ENCODE measurements around the gene GATA2.

The GATA2 gene

DNA sequence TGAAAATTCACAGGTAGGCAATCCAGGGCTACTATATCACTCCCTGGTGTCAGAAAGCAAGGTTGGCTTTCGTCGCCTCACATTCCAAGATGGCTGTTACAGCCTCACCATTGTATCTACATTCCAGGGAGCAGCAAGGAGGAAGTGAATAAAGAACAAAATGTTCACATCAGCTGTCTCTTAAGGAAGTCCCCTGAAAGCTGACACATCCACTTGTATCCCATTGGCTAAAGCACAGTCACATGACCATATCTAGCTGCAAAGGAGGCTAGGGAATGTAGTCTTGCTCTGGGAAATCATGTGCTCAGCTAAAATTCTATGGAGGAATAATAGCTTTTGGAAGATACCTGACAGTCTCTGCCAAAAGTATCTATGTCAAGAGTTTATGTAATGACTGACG, 12.8 kb upstream of the GATA2 start:
- H3K4me3 ChIP-seq (ENCODE audit: low read depth, low read length) = no peak overlapping the region

DNA sequence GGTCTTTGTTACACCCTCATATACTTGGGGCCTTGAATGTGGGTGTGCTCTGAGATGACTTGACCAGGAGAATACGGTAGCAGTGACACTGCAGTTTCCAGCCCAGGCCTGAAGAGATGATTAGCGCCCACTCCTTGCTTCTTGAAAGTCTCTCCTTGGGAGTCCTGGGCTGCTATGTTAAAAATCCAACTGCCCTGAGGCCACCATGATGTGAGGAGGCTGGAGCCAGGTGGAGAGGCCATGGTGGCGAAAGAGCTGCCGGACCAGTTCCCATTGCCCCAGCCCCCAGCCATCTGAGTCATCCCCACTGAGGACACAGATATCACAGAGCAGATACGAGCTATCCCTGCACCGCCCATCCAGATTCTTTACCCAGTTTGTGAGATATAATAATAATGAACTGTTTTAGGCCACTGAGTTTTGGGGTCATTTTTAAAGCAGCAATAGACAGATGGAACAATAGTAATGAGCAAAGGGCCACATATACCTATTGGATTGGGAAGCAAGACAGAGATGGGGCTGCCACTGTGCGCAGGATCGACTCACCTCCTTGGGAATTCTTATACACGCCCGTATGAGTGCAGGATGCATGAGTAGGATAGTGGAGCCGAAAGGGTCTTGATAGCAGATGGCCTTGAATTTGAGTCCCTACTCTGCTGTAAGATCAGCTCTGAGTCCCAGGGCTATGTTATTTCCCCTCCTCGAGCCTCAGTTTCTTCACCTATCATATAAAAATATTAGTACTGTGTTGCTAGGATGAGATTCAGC, 12.1 kb upstream of the GATA2 start:
- TF ChIP-seq, protein P1, sequence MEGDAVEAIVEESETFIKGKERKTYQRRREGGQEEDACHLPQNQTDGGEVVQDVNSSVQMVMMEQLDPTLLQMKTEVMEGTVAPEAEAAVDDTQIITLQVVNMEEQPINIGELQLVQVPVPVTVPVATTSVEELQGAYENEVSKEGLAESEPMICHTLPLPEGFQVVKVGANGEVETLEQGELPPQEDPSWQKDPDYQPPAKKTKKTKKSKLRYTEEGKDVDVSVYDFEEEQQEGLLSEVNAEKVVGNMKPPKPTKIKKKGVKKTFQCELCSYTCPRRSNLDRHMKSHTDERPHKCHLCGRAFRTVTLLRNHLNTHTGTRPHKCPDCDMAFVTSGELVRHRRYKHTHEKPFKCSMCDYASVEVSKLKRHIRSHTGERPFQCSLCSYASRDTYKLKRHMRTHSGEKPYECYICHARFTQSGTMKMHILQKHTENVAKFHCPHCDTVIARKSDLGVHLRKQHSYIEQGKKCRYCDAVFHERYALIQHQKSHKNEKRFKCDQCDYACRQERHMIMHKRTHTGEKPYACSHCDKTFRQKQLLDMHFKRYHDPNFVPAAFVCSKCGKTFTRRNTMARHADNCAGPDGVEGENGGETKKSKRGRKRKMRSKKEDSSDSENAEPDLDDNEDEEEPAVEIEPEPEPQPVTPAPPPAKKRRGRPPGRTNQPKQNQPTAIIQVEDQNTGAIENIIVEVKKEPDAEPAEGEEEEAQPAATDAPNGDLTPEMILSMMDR (IDR thresholded peaks at IDR 0.05; ENCODE audit: low read depth, low read length) = no peak
- no peak overlapping the region for H3K4me3 ChIP-seq (ENCODE audit: low read depth, low read length)

More for the DNA sequence above, 12.8 kb upstream of the GATA2 start:
- TF ChIP-seq, protein P1 (IDR thresholded peaks at IDR 0.05; ENCODE audit: low read depth, low read length) = no peak

DNA sequence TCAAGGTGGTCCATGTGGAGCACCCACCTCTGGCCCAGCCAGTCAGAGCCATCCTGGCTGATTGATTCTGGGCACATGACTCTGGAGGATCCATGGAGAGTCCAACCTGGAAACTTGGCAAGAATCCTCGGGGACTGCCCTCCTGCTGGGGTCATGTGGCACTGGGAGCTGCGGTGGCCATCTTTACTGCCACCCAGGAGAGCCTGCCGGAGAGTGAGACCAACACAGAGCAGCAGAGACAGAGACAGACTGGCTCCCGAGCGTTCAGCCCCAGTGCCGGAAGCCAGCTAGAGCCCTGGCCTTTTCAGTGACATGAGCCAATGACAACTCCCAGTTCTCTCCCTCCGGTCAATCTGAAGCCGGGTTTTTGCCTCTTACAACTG, 11.5 kb upstream of the GATA2 start:
- H3K4me3 ChIP-seq (ENCODE audit: low read depth, low read length) = no peak overlapping the region
- TF ChIP-seq, protein P1 (IDR thresholded peaks at IDR 0.05; ENCODE audit: low read depth, low read length) = no peak

DNA sequence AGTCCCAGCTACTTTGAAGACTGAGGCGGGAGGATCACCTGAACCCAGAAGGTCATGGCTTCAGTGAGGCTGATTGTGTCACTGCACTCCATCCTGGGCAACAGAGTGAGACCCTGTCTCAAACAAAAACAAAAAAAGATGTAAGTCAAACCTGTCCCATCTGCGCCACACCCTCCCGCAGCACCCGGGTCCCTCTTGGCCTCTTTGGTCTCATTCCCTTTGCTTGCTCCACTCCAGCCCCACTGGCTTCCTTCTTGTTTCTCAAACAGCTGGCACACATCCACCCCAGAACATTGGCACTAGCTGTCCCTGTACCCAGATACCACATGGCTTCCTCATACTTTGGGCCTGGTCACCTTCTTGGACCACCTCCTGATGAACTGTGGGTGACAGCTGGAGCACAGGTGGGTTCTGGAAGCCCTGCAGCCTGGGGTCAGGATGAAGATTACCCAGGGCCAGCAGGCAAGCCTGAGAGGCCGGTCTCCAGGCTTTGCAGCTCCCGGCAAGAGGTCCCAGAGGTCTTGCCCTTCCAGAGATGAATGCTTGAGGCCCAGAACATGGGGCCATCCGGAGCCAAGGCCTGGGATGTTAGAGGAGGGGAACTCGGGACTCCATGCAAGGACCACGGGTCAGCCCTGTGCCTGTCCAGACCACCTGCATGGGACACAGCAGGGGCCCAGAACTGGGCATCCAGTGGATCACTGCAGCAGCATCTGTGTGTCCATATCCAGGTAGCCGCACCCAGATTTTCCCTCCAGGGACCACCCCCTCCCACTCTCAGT, 10.9 kb upstream of the GATA2 start:
- TF ChIP-seq, protein P1 (IDR thresholded peaks at IDR 0.05; ENCODE audit: low read depth, low read length) = no peak
- no peak overlapping the region for H3K4me3 ChIP-seq (ENCODE audit: low read depth, low read length)

DNA sequence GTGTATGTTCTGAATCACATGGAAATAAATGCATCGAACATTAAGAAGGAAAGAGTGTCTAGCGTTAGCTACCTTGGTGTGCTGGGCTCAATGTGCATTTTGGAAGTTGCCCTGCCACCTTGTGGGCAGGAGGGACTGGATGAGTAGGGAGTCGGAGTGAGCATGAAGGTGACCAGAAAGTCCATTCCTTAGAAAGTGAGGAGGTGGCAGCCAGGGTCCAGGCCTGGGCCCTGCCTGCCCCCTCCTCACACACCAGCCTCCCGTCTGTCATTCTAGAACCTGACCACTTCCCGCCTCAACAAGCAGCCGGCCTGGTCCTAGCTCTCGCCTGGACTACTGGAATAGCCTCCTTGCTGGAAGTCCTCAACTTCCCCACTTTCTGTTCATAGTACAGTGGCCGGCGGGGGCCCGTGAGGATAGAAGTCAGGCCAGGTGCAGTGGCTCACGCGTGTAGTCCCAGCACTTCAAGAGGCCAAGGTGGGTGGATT, 10.2 kb upstream of the GATA2 start:
- TF ChIP-seq, protein P1 (IDR thresholded peaks at IDR 0.05; ENCODE audit: low read depth, low read length) = no peak
- H3K4me3 ChIP-seq (ENCODE audit: low read depth, low read length) = no peak overlapping the region

DNA sequence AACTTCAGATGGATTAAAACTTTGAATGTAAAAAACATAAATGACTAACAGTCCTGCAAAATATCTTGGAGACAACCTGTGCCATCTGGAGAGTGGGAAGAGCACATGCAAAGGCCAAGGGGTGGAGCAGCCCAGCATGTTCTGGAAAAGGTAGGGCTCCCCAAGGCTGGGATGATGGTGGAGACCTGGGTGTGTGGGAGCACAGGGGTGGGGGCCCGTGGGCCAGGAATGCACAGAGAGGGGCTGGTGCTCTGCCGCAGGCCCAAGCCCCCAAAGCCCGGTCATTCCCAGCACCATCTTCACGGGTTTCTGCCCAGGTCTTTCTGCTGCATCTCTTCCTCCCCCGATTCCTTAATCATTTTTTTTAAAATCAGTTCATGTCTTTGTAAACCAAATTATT, 9.7 kb upstream of the GATA2 start:
- TF ChIP-seq, protein P1 (IDR thresholded peaks at IDR 0.05; ENCODE audit: low read depth, low read length) = no peak
- no peak overlapping the region for H3K4me3 ChIP-seq (ENCODE audit: low read depth, low read length)

DNA sequence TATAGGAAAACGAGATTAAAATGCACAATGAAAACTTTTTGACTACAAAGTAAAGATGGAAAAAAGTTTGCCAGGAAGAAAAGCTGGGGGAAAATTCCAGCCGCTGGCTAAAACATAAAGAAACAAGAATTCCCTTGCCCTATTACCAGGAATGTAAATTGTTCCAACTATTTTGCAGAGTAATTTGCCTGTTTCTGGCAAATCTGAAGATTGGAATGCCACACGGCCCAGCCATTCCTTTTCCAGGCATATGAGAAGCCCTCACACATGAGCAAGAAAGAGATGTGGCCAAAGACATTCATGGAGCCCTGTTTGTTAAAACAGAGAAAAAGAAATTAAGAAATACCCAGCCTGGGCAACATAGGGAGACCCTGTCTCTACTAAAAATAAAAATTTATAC, 8.4 kb upstream of the GATA2 start:
- H3K4me3 ChIP-seq (ENCODE audit: low read depth, low read length) = no peak overlapping the region
- TF ChIP-seq, protein P1 (IDR thresholded peaks at IDR 0.05; ENCODE audit: low read depth, low read length) = no peak

Data from WI38 (cell line).